ENCODE measurements around the gene CECR2.

DNA sequence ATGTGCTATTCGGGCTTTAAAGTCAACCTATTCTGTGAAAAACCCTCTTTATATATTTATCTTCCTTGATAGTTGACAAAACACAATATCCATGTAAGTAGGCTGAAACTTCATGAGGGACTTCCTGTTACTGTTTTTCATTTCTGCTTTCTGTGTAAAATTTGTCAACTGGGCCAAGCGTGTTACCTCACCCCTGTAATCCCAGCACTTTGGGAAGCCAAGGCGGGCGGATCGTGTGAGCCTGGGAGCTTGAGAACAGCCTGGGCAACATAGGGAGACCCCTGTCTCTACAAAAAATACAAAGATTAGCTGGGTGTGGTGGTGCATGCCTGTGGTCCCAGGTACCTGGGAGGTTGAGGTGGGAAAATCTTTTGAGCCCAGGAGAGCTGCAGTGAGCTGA, 127.6 kb downstream of the CECR2 start:
- TF ChIP-seq, protein P1, sequence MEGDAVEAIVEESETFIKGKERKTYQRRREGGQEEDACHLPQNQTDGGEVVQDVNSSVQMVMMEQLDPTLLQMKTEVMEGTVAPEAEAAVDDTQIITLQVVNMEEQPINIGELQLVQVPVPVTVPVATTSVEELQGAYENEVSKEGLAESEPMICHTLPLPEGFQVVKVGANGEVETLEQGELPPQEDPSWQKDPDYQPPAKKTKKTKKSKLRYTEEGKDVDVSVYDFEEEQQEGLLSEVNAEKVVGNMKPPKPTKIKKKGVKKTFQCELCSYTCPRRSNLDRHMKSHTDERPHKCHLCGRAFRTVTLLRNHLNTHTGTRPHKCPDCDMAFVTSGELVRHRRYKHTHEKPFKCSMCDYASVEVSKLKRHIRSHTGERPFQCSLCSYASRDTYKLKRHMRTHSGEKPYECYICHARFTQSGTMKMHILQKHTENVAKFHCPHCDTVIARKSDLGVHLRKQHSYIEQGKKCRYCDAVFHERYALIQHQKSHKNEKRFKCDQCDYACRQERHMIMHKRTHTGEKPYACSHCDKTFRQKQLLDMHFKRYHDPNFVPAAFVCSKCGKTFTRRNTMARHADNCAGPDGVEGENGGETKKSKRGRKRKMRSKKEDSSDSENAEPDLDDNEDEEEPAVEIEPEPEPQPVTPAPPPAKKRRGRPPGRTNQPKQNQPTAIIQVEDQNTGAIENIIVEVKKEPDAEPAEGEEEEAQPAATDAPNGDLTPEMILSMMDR (IDR thresholded peaks at IDR 0.05): no peak
- no peak for TF ChIP-seq CHD2 (IDR thresholded peaks at IDR 0.05; ENCODE audit: low read length, partially characterized antibody)
- TF ChIP-seq, protein P2, sequence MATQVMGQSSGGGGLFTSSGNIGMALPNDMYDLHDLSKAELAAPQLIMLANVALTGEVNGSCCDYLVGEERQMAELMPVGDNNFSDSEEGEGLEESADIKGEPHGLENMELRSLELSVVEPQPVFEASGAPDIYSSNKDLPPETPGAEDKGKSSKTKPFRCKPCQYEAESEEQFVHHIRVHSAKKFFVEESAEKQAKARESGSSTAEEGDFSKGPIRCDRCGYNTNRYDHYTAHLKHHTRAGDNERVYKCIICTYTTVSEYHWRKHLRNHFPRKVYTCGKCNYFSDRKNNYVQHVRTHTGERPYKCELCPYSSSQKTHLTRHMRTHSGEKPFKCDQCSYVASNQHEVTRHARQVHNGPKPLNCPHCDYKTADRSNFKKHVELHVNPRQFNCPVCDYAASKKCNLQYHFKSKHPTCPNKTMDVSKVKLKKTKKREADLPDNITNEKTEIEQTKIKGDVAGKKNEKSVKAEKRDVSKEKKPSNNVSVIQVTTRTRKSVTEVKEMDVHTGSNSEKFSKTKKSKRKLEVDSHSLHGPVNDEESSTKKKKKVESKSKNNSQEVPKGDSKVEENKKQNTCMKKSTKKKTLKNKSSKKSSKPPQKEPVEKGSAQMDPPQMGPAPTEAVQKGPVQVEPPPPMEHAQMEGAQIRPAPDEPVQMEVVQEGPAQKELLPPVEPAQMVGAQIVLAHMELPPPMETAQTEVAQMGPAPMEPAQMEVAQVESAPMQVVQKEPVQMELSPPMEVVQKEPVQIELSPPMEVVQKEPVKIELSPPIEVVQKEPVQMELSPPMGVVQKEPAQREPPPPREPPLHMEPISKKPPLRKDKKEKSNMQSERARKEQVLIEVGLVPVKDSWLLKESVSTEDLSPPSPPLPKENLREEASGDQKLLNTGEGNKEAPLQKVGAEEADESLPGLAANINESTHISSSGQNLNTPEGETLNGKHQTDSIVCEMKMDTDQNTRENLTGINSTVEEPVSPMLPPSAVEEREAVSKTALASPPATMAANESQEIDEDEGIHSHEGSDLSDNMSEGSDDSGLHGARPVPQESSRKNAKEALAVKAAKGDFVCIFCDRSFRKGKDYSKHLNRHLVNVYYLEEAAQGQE (IDR thresholded peaks at IDR 0.05; ENCODE audit: low read depth, low read length): no peak
